Caco-2 (cell line): ENCODE results near the gene CALML5. TPM values are rescaled to one million over a fixed set of nuclear protein-coding genes. Genes with fewer than 3 reads are reported as not detected.

Experiments
- BruUV-seq: library from RNA; stranded (reverse); fragments of 400-500 nt; replicated peaks from 2 replicates; lab custom pipeline; 2021; lab: Mats Ljungman, UMichigan
- CTCF ChIA-PET: fragments of 300-600 bp; sonication (Branson Sonifier 250); formaldehyde crosslinking; loops from one replicate; lab custom pipeline; 2022; ENCODE audit warnings: antibody characterized with exemption; lab: Charles Lee
- POLR2A ChIA-PET: fragments of 300-600 bp; sonication (Branson Sonifier 250); formaldehyde crosslinking; loops from one replicate; lab custom pipeline; 2022; ENCODE audit warnings: antibody characterized with exemption; lab: Charles Lee
- DNase-seq, 2 experiments: peaks; one replicate each; pipeline versions ENCODE4 v3.0.0 to v3.0.0-alpha.2; 2020 to 2022
- H3K27me3 ChIP-seq: replicated peaks from 2 replicates; pipeline ENCODE4 v1.6.0; 2011; ENCODE audit warnings: low read length; ENCODE audit not compliant: control insufficient read depth, insufficient read depth
- H3K36me3 ChIP-seq: 2 replicates; pipeline ENCODE4 v1.5.1; 2011; ENCODE audit warnings: low read length; ENCODE audit not compliant: control insufficient read depth, insufficient read depth
- H3K4me1 ChIP-seq: fragments of 250-450 bp; sonication (Bioruptor Pico); 2 replicates; pipeline ENCODE4 v1.5.1; 2020; ENCODE audit warnings: mild to moderate bottlenecking
- H3K4me3 ChIP-seq: 2 replicates; pipeline ENCODE4 v1.5.1; 2011; ENCODE audit warnings: low read depth, mild to moderate bottlenecking, control low read depth, low read length
- H3K9me3 ChIP-seq: fragments of 250-450 bp; sonication (Bioruptor Pico); 2 replicates; pipeline ENCODE4 v1.5.1; 2020; ENCODE audit warnings: mild to moderate bottlenecking, moderate library complexity
- H3K27ac Mint-ChIP-seq: one replicate; pipeline ENCODE4 v1.8.0; 2022; ENCODE audit warnings: mixed read lengths; ENCODE audit not compliant: unreplicated experiment
- H3K27me3 Mint-ChIP-seq: one replicate; pipeline ENCODE4 v1.8.0; 2022; ENCODE audit warnings: mixed read lengths; ENCODE audit not compliant: insufficient read depth, unreplicated experiment
- H3K36me3 Mint-ChIP-seq: one replicate; pipeline ENCODE4 v1.8.0; 2022; ENCODE audit warnings: mild to moderate bottlenecking, mixed read lengths; ENCODE audit not compliant: insufficient read depth, unreplicated experiment
- H3K4me1 Mint-ChIP-seq: one replicate; pipeline ENCODE4 v1.8.0; 2022; ENCODE audit warnings: low read depth, mixed read lengths; ENCODE audit not compliant: unreplicated experiment
- H3K4me3 Mint-ChIP-seq: one replicate; pipeline ENCODE4 v1.8.0; 2022; ENCODE audit warnings: mild to moderate bottlenecking, moderate library complexity, mixed read lengths; ENCODE audit not compliant: unreplicated experiment
- H3K9me3 Mint-ChIP-seq: one replicate; pipeline ENCODE4 v1.8.0; 2022; ENCODE audit warnings: mixed read lengths; ENCODE audit not compliant: unreplicated experiment
- intact Hi-C: fragments of 100-400 bp; cut with micrococcal nuclease; formaldehyde crosslinking; loops from one replicate; pipeline ENCODE4 v1.10.0; 2022; ENCODE audit not compliant: unreplicated experiment
- total RNA-seq: library from RNA; stranded (reverse); gene quantifications from 2 replicates; pipeline ENCODE4 v1.2.3, GENCODE V29; 2022
- TF ChIP-seq, protein P1 (sequence below), 2 experiments: fragments of 200-600 bp in 1 of 2; IDR thresholded peaks; 1 replicate in 1 of 2; 2 replicates in 1 of 2; pipeline versions ENCODE4 v1.5.1 to v1.8.0; 2011 to 2022; ENCODE audit warnings: antibody characterized with exemption in 1 of 2, control low read depth in 1 of 2, inconsistent platforms in 1 of 2, low read depth in 1 of 2, low read length in 1 of 2, mild to moderate bottlenecking in 1 of 2, moderate library complexity in 1 of 2; ENCODE audit not compliant: insufficient read depth in 1 of 2, severe bottlenecking in 1 of 2, unreplicated experiment in 1 of 2

CALML5 gene
- total RNA-seq, 1 experiment from 2014 or later = not detected

- Mint-ChIP-seq H3K27me3 (no peaks in the 10 kb centered on the region), H3K27ac (peak overlapping the region; percentile 83)
These were observed 5.7 kb downstream of the CALML5 start for GRCh38 chr10:5493691-5494090.

DNA sequence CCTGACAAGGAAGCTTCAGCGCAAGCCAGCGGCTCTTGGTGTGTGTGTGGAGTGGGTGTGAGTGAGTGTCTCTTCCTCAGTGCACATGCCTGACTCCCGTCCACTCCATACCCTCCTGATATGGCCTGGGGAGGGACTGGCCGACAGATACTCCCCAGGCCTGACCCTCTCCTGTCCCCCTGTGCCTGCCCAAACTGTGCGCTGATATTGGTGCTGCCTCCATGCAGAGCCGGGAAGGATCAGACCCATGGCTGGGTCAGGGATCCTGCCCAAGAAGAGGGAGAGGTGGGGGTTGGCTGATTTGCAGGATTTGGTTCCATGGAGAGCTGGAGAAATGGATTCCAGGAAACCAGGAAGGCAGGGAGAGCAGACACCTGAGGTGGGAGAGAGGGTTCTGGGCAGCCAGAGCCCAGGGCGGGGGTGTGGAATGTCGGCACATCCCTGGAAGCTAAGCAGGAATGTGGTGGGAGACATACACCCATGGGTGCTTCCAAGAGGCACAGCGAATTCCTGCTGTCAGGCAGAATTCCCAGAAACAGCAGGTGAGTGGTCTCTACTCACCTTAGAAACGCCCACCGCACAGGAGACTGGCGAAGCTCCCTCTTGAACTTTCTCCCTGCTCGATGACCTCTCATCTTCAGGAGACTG, 6.3 kb downstream of the CALML5 start:
- Histone ChIP-seq H3K4me3 (peak overlapping the region; percentile 19), H3K27me3 (no peaks in the 10 kb centered on the region), H3K4me1 (peaks cover 59% of the 10 kb centered on the region), H3K36me3 (peaks cover 7% of the 10 kb centered on the region), H3K9me3 (peaks cover 18% of the 10 kb centered on the region)
- TF ChIP-seq, protein P1, sequence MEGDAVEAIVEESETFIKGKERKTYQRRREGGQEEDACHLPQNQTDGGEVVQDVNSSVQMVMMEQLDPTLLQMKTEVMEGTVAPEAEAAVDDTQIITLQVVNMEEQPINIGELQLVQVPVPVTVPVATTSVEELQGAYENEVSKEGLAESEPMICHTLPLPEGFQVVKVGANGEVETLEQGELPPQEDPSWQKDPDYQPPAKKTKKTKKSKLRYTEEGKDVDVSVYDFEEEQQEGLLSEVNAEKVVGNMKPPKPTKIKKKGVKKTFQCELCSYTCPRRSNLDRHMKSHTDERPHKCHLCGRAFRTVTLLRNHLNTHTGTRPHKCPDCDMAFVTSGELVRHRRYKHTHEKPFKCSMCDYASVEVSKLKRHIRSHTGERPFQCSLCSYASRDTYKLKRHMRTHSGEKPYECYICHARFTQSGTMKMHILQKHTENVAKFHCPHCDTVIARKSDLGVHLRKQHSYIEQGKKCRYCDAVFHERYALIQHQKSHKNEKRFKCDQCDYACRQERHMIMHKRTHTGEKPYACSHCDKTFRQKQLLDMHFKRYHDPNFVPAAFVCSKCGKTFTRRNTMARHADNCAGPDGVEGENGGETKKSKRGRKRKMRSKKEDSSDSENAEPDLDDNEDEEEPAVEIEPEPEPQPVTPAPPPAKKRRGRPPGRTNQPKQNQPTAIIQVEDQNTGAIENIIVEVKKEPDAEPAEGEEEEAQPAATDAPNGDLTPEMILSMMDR (IDR thresholded peaks at IDR 0.05; ENCODE audit: insufficient read depth in 1 of 2, low read depth in 1 of 2, low read length in 1 of 2, severe bottlenecking in 1 of 2, unreplicated experiment in 1 of 2) = no peak
- peak in 1 of 2 experiments; percentile 69 for DNase-seq
- BruUV-seq = TSS peak; percentile 30
- intact Hi-C loops = loop anchor here (1.0 kb wide), 3 partner anchors 10 to 47 kb away; no protein-coding TSS in a partner anchor
- peak overlapping the region; percentile 55 for H3K4me3 Mint-ChIP-seq
- H3K4me1 Mint-ChIP-seq = peaks cover 11% of the 10 kb centered on the region
- peaks cover 41% of the 10 kb centered on the region for H3K36me3 Mint-ChIP-seq
- no peaks in the 10 kb centered on the region for H3K27me3 Mint-ChIP-seq
- H3K9me3 Mint-ChIP-seq = peaks cover 10% of the 10 kb centered on the region
- CTCF ChIA-PET = interaction anchor here (0.7 to 1.5 kb wide), 4 partner anchors 29 to 130 kb away, joined by 3 to 8 read pairs (median 4); no protein-coding TSS in a partner anchor
- H3K27ac Mint-ChIP-seq = peak overlapping the region; percentile 83
- POLR2A ChIA-PET = interaction anchor here (0.7 to 0.9 kb wide), 3 partner anchors 25 to 75 kb away, joined by 3 to 5 read pairs (median 4); no protein-coding TSS in a partner anchor

More at GRCh38 chr10:5493691-5494090, 5.7 kb downstream of the CALML5 start:
- peaks cover 7% of the 10 kb centered on the region for H3K36me3 ChIP-seq
- H3K27me3 ChIP-seq = no peaks in the 10 kb centered on the region
- peak overlapping the region; percentile 55 for H3K4me3 Mint-ChIP-seq
- TF ChIP-seq, protein P1 (IDR thresholded peaks at IDR 0.05; ENCODE audit: insufficient read depth in 1 of 2, low read depth in 1 of 2, low read length in 1 of 2, severe bottlenecking in 1 of 2, unreplicated experiment in 1 of 2) = no peak
- peaks cover 35% of the 10 kb centered on the region for H3K36me3 Mint-ChIP-seq
- H3K4me1 ChIP-seq = peaks cover 53% of the 10 kb centered on the region
- H3K9me3 Mint-ChIP-seq = peaks cover 10% of the 10 kb centered on the region
- H3K4me1 Mint-ChIP-seq = peaks cover 8% of the 10 kb centered on the region
- H3K4me3 ChIP-seq = peak overlapping the region; percentile 19
- ChIA-PET POLR2A (interaction anchor here (0.7 to 0.9 kb wide), 2 partner anchors 55 to 74 kb away, joined by 3 to 4 read pairs; no protein-coding TSS in a partner anchor), CTCF (interaction anchor here (0.7 to 1.5 kb wide), 4 partner anchors 30 to 129 kb away, joined by 3 to 8 read pairs (median 4); no protein-coding TSS in a partner anchor)
- BruUV-seq = no TSS peak
- intact Hi-C loops = loop anchor here (1.0 kb wide), 3 partner anchors 10 to 47 kb away; no protein-coding TSS in a partner anchor
- H3K9me3 ChIP-seq = peaks cover 18% of the 10 kb centered on the region
- DNase-seq = peak; percentile 89 to 92

DNA sequence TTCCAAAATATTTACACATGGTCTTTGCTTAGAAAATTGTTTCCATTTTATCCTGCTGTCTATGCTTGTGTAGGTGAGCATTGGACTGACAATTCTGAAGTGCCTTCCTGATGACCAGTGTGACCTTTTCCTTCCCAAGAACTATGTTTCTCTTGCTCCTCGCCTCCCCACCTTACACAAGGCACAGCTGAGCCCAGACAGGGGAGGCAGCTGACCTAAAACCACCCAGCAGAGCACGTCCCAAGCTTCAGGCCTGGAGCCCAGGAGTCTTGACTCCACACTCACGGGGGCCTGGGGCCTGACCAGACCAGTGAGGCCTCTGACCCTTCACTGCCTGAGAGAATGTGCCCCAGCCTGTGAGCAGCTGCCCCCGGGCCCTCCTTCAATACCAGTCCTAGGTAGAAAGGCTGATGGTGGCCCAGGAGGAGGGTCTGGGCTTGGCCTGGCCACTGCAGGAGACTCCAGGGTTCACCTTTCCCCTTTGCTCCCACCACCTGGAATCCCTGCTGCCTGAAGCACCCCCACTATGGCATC, 7.0 kb downstream of the CALML5 start:
- Histone ChIP-seq H3K4me1 (peaks cover 65% of the 10 kb centered on the region), H3K36me3 (peaks cover 7% of the 10 kb centered on the region), H3K4me3 (peak overlapping the region; percentile 19), H3K27me3 (no peaks in the 10 kb centered on the region), H3K9me3 (peaks cover 18% of the 10 kb centered on the region)
- Mint-ChIP-seq H3K36me3 (peaks cover 41% of the 10 kb centered on the region), H3K27ac (peak overlapping the region; percentile 83), H3K27me3 (no peaks in the 10 kb centered on the region), H3K4me1 (peaks cover 11% of the 10 kb centered on the region), H3K4me3 (peak overlapping the region; percentile 55), H3K9me3 (peaks cover 10% of the 10 kb centered on the region)
- DNase-seq = no peak
- intact Hi-C loops = no loop called here
- POLR2A ChIA-PET = no interaction called here
- CTCF ChIA-PET = interaction anchor here (1.5 kb wide), 1 partner anchor 130 kb away, joined by 8 read pairs; no protein-coding TSS in a partner anchor
- TF ChIP-seq, protein P1 (IDR thresholded peaks at IDR 0.05; ENCODE audit: insufficient read depth in 1 of 2, low read depth in 1 of 2, low read length in 1 of 2, severe bottlenecking in 1 of 2, unreplicated experiment in 1 of 2) = no peak
- no TSS peak for BruUV-seq
